ENCODE results near the gene CCDC85C. TPM values are rescaled to one million over a fixed set of nuclear protein-coding genes. Genes with fewer than 3 reads are reported as not detected.

CCDC85C gene
- total and polyA plus RNA-seq, 10 of the 15 experiments (the other 5 are each of a cell fraction or from before 2014, with no cell fraction given): 0.03 to 3.6 (median 1.1) TPM

DNA sequence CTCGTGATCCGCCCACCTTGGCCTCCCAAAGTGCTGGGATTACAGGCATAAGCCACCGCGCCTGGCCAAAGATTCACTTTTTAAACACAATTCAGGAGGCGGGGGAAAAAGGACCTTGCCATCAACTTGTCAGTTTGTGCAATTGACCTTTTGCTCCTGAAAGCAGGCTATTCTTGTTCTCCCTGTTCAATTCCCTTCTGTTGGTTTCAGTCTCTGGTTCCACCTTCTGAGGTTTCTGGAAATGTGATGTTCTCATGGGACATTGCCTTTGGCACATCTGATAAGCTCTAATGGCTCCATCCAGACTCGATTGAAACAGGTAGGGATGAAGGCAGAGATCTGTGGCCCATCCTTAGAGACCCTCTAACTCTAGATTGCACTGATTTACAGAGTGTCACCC is 17.9 kb upstream of the CCDC85C start:
- Histone ChIP-seq H3K79me2 (ENCODE audit: control insufficient read depth, insufficient read depth, low read length) (no peaks in the 10 kb centered on the region), H3K27ac (ENCODE audit: control insufficient read depth, insufficient read depth) (no peak overlapping the region), H3K9me3 (replicated peaks; ENCODE audit: control insufficient read depth, insufficient read depth, low read length) (no peaks in the 10 kb centered on the region), H2AFZ (ENCODE audit: control insufficient read depth, low read depth, low read length) (no peak overlapping the region), H3K4me2 (ENCODE audit: control insufficient read depth, insufficient read depth) (no peak overlapping the region), H3K27me3 (replicated peaks in 1 of 2; ENCODE audit: control insufficient read depth in 2 of 2, insufficient read depth in 2 of 2, low read length in 1 of 2) (no peaks in the 10 kb centered on the region; a peak in 3 of 4 replicates), H3K9ac (ENCODE audit: control insufficient read depth, insufficient read depth, low read length) (no peak overlapping the region), H4K20me1 (ENCODE audit: control insufficient read depth, insufficient read depth) (no peaks in the 10 kb centered on the region), H3K4me3 (no peak overlapping the region), H3K36me3 (ENCODE audit: control insufficient read depth in 2 of 2, insufficient read depth in 2 of 2, low read length in 1 of 2) (no peaks in the 10 kb centered on the region), H3K4me1 (ENCODE audit: control insufficient read depth, insufficient read depth, low read length) (no peaks in the 10 kb centered on the region)
- WGBS (ENCODE audit: insufficient coverage, insufficient replicate concordance, low lambda C conversion rate, missing lambda C conversion rate): 47% methylated on average over 6 of the region's 6 CpGs
- ATAC-seq (no peak), FAIRE-seq (no peak), DNase-seq (ENCODE audit: low read depth, low spot score) (no peak)
- RAD21 ChIA-PET (ENCODE audit: unreplicated experiment): no interaction called here
- in situ Hi-C loops (cut with MboI) (loop anchor here (5.0 kb wide), 1 partner anchor 100 kb away; no protein-coding TSS in a partner anchor), intact Hi-C loops (cut with micrococcal nuclease; ENCODE audit: unreplicated experiment) (no loop called here)
- SMC1A ChIA-PET (ENCODE audit: uncharacterized antibody, unreplicated experiment): interaction anchor here (1.3 to 1.9 kb wide), 2 partner anchors 16 to 49 kb away, joined by 4 read pairs; no protein-coding TSS in a partner anchor
- no TSS peak for BruUV-seq (replicated peaks)
- TF ChIP-seq HCFC1 (IDR thresholded peaks at IDR 0.05; ENCODE audit: low read length) (no peak), TAF1 (IDR thresholded peaks at IDR 0.05; ENCODE audit: borderline replicate concordance, low read depth, low read length) (no peak), SUPT20H (IDR thresholded peaks at IDR 0.05; ENCODE audit: borderline replicate concordance, control insufficient read depth, low read depth, low read length) (no peak), CHD2 (IDR thresholded peaks at IDR 0.05; ENCODE audit: borderline replicate concordance, low read depth, low read length) (no peak), ETV6 (conservative IDR thresholded peaks at IDR 0.05 in 1 of 2, IDR thresholded peaks at IDR 0.05 in 1 of 2; ENCODE audit: borderline replicate concordance in 1 of 2, low read depth in 1 of 2) (no peak), CHD4 (IDR thresholded peaks at IDR 0.05) (no peak), ZNF24 (IDR thresholded peaks at IDR 0.05) (no peak), YBX1 (IDR thresholded peaks at IDR 0.05) (no peak), SPI1 (IDR thresholded peaks at IDR 0.05; ENCODE audit: borderline replicate concordance, insufficient read depth, low read depth, low read length) (no peak), HDGF (IDR thresholded peaks at IDR 0.05) (no peak), MYC (IDR thresholded peaks at IDR 0.05; ENCODE audit: insufficient read depth, insufficient read length, insufficient replicate concordance, low read length, severe bottlenecking) (no peak), KLF5 (IDR thresholded peaks at IDR 0.05; ENCODE audit: partially characterized antibody) (no peak), TBL1XR1 (IDR thresholded peaks at IDR 0.05; ENCODE audit: low read depth, low read length) (no peak)
- TF ChIP-seq, protein P1, sequence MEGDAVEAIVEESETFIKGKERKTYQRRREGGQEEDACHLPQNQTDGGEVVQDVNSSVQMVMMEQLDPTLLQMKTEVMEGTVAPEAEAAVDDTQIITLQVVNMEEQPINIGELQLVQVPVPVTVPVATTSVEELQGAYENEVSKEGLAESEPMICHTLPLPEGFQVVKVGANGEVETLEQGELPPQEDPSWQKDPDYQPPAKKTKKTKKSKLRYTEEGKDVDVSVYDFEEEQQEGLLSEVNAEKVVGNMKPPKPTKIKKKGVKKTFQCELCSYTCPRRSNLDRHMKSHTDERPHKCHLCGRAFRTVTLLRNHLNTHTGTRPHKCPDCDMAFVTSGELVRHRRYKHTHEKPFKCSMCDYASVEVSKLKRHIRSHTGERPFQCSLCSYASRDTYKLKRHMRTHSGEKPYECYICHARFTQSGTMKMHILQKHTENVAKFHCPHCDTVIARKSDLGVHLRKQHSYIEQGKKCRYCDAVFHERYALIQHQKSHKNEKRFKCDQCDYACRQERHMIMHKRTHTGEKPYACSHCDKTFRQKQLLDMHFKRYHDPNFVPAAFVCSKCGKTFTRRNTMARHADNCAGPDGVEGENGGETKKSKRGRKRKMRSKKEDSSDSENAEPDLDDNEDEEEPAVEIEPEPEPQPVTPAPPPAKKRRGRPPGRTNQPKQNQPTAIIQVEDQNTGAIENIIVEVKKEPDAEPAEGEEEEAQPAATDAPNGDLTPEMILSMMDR (IDR thresholded peaks at IDR 0.05 in 2 of 3, conservative IDR thresholded peaks at IDR 0.05 in 1 of 3; ENCODE audit: control insufficient read depth in 2 of 3, extremely low read depth in 1 of 3, insufficient read depth in 1 of 3, low read depth in 3 of 3, low read length in 3 of 3): no peak
- TF ChIP-seq, protein P2, sequence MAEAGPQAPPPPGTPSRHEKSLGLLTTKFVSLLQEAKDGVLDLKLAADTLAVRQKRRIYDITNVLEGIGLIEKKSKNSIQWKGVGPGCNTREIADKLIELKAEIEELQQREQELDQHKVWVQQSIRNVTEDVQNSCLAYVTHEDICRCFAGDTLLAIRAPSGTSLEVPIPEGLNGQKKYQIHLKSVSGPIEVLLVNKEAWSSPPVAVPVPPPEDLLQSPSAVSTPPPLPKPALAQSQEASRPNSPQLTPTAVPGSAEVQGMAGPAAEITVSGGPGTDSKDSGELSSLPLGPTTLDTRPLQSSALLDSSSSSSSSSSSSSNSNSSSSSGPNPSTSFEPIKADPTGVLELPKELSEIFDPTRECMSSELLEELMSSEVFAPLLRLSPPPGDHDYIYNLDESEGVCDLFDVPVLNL (IDR thresholded peaks at IDR 0.05; ENCODE audit: low read depth, low read length): no peak
- CTCF ChIA-PET: interaction anchor here (1.0 to 1.1 kb wide), 2 partner anchors 43 to 104 kb away, joined by 3 read pairs; no protein-coding TSS in a partner anchor
- POLR2A ChIA-PET: no interaction called here

Data from GM12878 (cell line).